ENCODE measurements around the gene SEC61A1. TPM values are rescaled to one million over a fixed set of nuclear protein-coding genes. Genes with fewer than 3 reads are reported as not detected.

Gene SEC61A1
- polyA plus RNA-seq, 2 of the 4 experiments (the other 2 are of a cell fraction), result 93.5 to 180 TPM

DNA sequence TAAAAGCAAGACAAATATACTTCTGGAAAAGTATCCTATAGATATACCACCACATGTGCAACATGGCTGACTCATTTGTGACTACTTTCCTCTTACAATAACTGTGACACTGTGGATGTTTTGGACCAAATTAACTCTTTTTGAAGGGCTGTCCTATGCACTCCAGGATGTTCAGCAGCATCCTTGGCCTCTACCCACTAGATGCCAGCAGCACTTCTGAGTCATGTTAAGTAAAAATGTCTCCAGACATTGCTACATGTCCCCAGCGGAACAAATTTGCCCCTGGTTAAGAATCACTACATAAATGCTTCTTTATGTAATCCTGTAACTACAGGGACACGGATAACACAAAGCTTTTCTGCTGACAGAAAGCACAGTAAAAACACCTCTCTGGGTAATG is 39.3 kb downstream of the SEC61A1 start:
- no peak for ATAC-seq
- no peak overlapping the region for H3K4me3 ChIP-seq
- no peak overlapping the region for H3K4me2 ChIP-seq
- H3K9me3 ChIP-seq, result no peaks in the 10 kb centered on the region
- CTCF ChIA-PET, result interaction anchor here (1.4 kb wide), 1 partner anchor 16 kb away, joined by 3 read pairs; no protein-coding TSS in a partner anchor
- H3K4me1 ChIP-seq, result peaks cover 5% of the 10 kb centered on the region; the same call in 2 of the 3 replicates
- no peak for DNase-seq (ENCODE audit: low read depth in 1 of 2, low spot score in 1 of 2)
- H3K27ac ChIP-seq, result no peak overlapping the region
- WGBS (ENCODE audit: missing lambda C conversion rate), result 83% methylated on average over 2 of the region's 2 CpGs
- TF ChIP-seq HES2 (IDR thresholded peaks at IDR 0.05) (no peak), HOXA7 (CRISPR knock-in tag; IDR thresholded peaks at IDR 0.05) (no peak), JUNB (IDR thresholded peaks at IDR 0.05) (no peak), FOSL2 (IDR thresholded peaks at IDR 0.05) (no peak), FOSL2 (CRISPR knock-in tag; IDR thresholded peaks at IDR 0.05) (no peak), RCOR1 (IDR thresholded peaks at IDR 0.05; ENCODE audit: low read depth, low read length) (no peak), HOXB13 (CRISPR knock-in tag; IDR thresholded peaks at IDR 0.05; ENCODE audit: low read depth) (no peak), BCL3 (IDR thresholded peaks at IDR 0.05) (no peak), POLR2AphosphoS2 (conservative IDR thresholded peaks at IDR 0.05; ENCODE audit: low read length) (no peak), ESRRA (IDR thresholded peaks at IDR 0.05; ENCODE audit: borderline replicate concordance, low read length) (no peak), MYC (IDR thresholded peaks at IDR 0.05; ENCODE audit: borderline replicate concordance, low read length) (no peak), GATA3 (IDR thresholded peaks at IDR 0.05; ENCODE audit: borderline replicate concordance) (no peak)
- TF ChIP-seq, protein P1, sequence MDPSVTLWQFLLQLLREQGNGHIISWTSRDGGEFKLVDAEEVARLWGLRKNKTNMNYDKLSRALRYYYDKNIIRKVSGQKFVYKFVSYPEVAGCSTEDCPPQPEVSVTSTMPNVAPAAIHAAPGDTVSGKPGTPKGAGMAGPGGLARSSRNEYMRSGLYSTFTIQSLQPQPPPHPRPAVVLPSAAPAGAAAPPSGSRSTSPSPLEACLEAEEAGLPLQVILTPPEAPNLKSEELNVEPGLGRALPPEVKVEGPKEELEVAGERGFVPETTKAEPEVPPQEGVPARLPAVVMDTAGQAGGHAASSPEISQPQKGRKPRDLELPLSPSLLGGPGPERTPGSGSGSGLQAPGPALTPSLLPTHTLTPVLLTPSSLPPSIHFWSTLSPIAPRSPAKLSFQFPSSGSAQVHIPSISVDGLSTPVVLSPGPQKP (IDR thresholded peaks at IDR 0.05; ENCODE audit: low read depth, low read length), result no peak
- no peak for FAIRE-seq
- POLR2A ChIA-PET, result no interaction called here

DNA sequence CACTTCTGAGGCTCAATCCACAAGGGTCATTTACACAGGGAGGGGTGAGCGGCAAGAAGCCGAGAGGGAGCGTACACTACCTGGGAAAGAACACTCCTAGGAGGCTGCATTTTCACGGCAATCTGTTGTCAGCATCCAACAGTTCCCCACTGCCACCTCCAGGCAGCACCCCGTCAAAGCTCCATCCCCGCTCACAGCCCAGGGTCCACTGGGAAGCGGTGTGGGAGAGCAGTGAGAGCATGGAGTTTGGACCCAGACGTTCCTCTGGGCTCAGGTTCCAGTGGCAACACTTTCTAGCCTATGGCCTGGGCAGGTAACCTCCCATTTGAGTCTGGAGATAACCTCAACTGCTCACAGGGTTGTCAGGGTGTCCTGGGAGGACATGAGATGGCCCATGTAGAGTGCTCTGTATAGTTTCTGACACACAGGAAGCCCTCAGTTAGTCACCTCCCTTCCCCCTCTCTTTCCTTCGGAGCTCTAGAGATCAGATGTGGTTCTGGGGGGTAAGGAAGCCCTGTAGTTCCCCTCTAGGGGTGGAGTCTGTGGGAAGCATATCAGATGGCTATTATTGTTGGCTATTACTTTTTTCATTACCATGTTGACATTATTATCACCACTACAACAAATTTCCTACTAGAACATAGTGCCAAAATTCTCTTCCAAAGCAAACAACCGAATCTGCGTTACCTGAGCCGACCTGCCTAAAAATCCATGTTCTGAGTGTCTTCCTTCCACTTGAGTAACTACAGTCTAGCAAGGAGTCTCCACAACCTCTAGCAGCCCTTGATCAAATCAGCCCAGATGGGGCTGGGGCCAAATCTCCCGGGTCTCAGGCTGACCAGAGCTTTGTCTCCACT is 42.3 kb downstream of the SEC61A1 start:
- FAIRE-seq (no peak), ATAC-seq (peak in 1 of 2 experiments; percentile 21; a peak in 2 of 6 replicates), DNase-seq (ENCODE audit: low read depth in 1 of 2, low spot score in 1 of 2) (no peak)
- WGBS (ENCODE audit: missing lambda C conversion rate), result 83% methylated on average over 13 of the region's 13 CpGs
- TF ChIP-seq PHF8 (IDR thresholded peaks at IDR 0.05; ENCODE audit: borderline replicate concordance, low read depth), result no peak
- TF ChIP-seq HES2 (IDR thresholded peaks at IDR 0.05), result no peak
- no peak for TF ChIP-seq JUN (IDR thresholded peaks at IDR 0.05)
- no peak for TF ChIP-seq ESRRA (IDR thresholded peaks at IDR 0.05; ENCODE audit: borderline replicate concordance, low read length)
- no peak for TF ChIP-seq POLR2AphosphoS2 (conservative IDR thresholded peaks at IDR 0.05; ENCODE audit: low read length)
- no peak for TF ChIP-seq HOXB5 (CRISPR knock-in tag; IDR thresholded peaks at IDR 0.05)
- TF ChIP-seq HDAC2 (IDR thresholded peaks at IDR 0.05), result no peak
- no peak for TF ChIP-seq CHD4 (IDR thresholded peaks at IDR 0.05; ENCODE audit: borderline replicate concordance)
- TF ChIP-seq EP300 (IDR thresholded peaks at IDR 0.05), result no peak
- TF ChIP-seq RFX5 (IDR thresholded peaks at IDR 0.05), result no peak
- no peak for TF ChIP-seq RNF2 (IDR thresholded peaks at IDR 0.05; ENCODE audit: borderline replicate concordance, low read depth)
- TF ChIP-seq SREBF2 (IDR thresholded peaks at IDR 0.05), result no peak
- TF ChIP-seq, protein P2, sequence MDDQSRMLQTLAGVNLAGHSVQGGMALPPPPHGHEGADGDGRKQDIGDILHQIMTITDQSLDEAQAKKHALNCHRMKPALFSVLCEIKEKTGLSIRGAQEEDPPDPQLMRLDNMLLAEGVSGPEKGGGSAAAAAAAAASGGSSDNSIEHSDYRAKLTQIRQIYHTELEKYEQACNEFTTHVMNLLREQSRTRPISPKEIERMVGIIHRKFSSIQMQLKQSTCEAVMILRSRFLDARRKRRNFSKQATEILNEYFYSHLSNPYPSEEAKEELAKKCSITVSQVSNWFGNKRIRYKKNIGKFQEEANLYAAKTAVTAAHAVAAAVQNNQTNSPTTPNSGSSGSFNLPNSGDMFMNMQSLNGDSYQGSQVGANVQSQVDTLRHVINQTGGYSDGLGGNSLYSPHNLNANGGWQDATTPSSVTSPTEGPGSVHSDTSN (IDR thresholded peaks at IDR 0.05), result no peak
- no peak for TF ChIP-seq EHF (CRISPR knock-in tag; IDR thresholded peaks at IDR 0.05)
- no peak for TF ChIP-seq FOXS1 (CRISPR knock-in tag; IDR thresholded peaks at IDR 0.05)
- TF ChIP-seq ZNF302 (CRISPR knock-in tag; IDR thresholded peaks at IDR 0.05), result no peak
- TF ChIP-seq KDM1A (IDR thresholded peaks at IDR 0.05; ENCODE audit: low read depth), result no peak
- TF ChIP-seq ZSCAN20 (CRISPR knock-in tag; IDR thresholded peaks at IDR 0.05), result no peak
- TF ChIP-seq MYC (IDR thresholded peaks at IDR 0.05; ENCODE audit: borderline replicate concordance, low read length), result no peak
- CTCF ChIA-PET, result interaction anchor here (0.6 to 2.4 kb wide), 22 partner anchors 8 to 591 kb away, joined by 3 to 9 read pairs (median 4); partner anchors contain the start of gene RUVBL1
- no peaks in the 10 kb centered on the region for H3K9me3 ChIP-seq
- POLR2A ChIA-PET, result interaction anchor here (1.1 kb wide), 1 partner anchor 29 kb away, joined by 4 read pairs; the partner anchor contains the start of gene RUVBL1
- peaks cover 26% of the 10 kb centered on the region for H3K4me1 ChIP-seq
- no peak overlapping the region for H3K4me2 ChIP-seq
- H3K27ac ChIP-seq, result no peak overlapping the region
- no peak overlapping the region for H3K4me3 ChIP-seq

All from A549 (cell line).